SK-N-MC (cell line): Measurements from ENCODE around the gene FDX1.

Experiments used
- EZH2 ChIP-seq: fragments of 200-600 bp; sonication (generic); IDR thresholded peaks from one replicate; pipeline ENCODE4 v1.6.1; 2017; ENCODE audit warnings: antibody characterized with exemption
- POLR2AphosphoS5 ChIP-seq: IDR thresholded peaks from 2 replicates; pipeline ENCODE4 v1.6.1; 2012; ENCODE audit warnings: mild to moderate bottlenecking, low read depth, low read length, borderline replicate concordance

- TF ChIP-seq EZH2 (no peak), POLR2AphosphoS5 (no peak)
Measured at GRCh38 chr11:110481523-110481922, 51.8 kb downstream of the FDX1 start.
